Vagina (tissue), 2 donors: ENCODE data around the gene SIK3.

ENCODE experiments used
- POLR2A ChIP-seq, 2 donors: fragments of 450-650 bp; IDR thresholded peaks; one replicate each; pipeline ENCODE4 v1.6.1; 2017; ENCODE audit warnings: antibody characterized with exemption in 2 of 2, mild to moderate bottlenecking in 2 of 2, moderate library complexity in 2 of 2
- TF ChIP-seq, protein P1 (sequence below), 3 experiments: fragments of 450-650 bp in 2 of 3; fragments of 200-600 bp in 1 of 3; sonication (generic) in 1 of 3; IDR thresholded peaks; one replicate each; pipeline ENCODE4 v1.5.1; 2017 to 2019; ENCODE audit warnings: antibody characterized with exemption in 3 of 3, mild to moderate bottlenecking in 2 of 3, moderate library complexity in 2 of 3

DNA sequence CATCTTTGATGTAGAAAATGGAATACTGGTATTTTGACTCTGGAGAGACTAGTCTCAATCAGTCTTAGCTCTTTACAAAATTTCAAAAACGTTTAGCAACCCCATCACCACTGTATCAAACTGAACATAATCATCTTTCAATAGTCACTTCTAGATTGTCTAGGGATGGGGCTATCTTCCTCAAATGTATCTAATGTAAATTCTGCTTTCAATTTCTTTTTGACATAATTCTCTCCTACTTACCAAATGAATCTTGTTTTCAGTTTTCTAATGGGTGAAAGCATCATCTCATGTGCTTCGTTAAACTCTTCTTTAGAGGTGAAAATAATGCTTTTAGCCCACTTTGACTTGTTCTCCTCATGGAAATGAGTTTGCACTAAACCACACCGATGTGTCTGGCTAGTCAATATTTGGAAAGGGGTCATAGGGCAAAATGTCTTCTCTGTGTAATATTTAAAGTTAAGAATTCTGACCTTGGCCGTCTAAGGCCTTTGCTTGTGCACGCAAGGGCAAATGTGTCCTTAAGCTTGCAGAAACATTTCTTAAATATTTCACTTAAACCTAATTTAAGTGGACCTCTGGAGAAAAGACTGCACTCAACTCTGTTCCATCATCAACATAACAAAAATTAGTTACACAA lies 5.2 kb downstream of the SIK3 start:
- TF ChIP-seq, protein P1, sequence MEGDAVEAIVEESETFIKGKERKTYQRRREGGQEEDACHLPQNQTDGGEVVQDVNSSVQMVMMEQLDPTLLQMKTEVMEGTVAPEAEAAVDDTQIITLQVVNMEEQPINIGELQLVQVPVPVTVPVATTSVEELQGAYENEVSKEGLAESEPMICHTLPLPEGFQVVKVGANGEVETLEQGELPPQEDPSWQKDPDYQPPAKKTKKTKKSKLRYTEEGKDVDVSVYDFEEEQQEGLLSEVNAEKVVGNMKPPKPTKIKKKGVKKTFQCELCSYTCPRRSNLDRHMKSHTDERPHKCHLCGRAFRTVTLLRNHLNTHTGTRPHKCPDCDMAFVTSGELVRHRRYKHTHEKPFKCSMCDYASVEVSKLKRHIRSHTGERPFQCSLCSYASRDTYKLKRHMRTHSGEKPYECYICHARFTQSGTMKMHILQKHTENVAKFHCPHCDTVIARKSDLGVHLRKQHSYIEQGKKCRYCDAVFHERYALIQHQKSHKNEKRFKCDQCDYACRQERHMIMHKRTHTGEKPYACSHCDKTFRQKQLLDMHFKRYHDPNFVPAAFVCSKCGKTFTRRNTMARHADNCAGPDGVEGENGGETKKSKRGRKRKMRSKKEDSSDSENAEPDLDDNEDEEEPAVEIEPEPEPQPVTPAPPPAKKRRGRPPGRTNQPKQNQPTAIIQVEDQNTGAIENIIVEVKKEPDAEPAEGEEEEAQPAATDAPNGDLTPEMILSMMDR (IDR thresholded peaks at IDR 0.05): no peak
- no peak for TF ChIP-seq POLR2A (IDR thresholded peaks at IDR 0.05)
